Liver (tissue), 3 donors: ENCODE data around the gene CENPN.

ENCODE experiments used
- CTCF ChIP-seq: fragments of 150-350 bp; IDR thresholded peaks from 2 replicates; pipeline ENCODE4 v1.5.1; 2017; ENCODE audit warnings: improper control_type of control experiment, low read depth, low read length; ENCODE audit not compliant: missing input control
- FOXA1 ChIP-seq: IDR thresholded peaks from 2 replicates; pipeline ENCODE4 v1.6.1; 2016; ENCODE audit warnings: antibody characterized with exemption
- GABPA ChIP-seq, 2 donors: IDR thresholded peaks in 1 of 2; conservative IDR thresholded peaks in 1 of 2; 2 replicates each; pipeline ENCODE4 v1.6.1; 2016; ENCODE audit warnings: antibody characterized with exemption in 2 of 2, mild to moderate bottlenecking in 1 of 2, moderate library complexity in 1 of 2
- MAX ChIP-seq: IDR thresholded peaks from 2 replicates; pipeline ENCODE4 v1.6.1; 2016; ENCODE audit warnings: antibody characterized with exemption
- NR2F2 ChIP-seq: IDR thresholded peaks from 2 replicates; pipeline ENCODE4 v1.6.1; 2016; ENCODE audit warnings: antibody characterized with exemption
- RAD21 ChIP-seq, 2 donors: IDR thresholded peaks; 2 replicates each; pipeline ENCODE4 v1.6.1; 2016; ENCODE audit warnings: antibody characterized with exemption in 2 of 2, mild to moderate bottlenecking in 2 of 2
- SP1 ChIP-seq: IDR thresholded peaks from 2 replicates; pipeline ENCODE4 v1.6.1; 2018; ENCODE audit warnings: antibody characterized with exemption, mild to moderate bottlenecking
- TF ChIP-seq, protein P1 (sequence below): IDR thresholded peaks from 2 replicates; pipeline ENCODE4 v1.6.1; 2016; ENCODE audit warnings: antibody characterized with exemption, mild to moderate bottlenecking
- donor health status: healthy.
- donor health status: healthy.

DNA sequence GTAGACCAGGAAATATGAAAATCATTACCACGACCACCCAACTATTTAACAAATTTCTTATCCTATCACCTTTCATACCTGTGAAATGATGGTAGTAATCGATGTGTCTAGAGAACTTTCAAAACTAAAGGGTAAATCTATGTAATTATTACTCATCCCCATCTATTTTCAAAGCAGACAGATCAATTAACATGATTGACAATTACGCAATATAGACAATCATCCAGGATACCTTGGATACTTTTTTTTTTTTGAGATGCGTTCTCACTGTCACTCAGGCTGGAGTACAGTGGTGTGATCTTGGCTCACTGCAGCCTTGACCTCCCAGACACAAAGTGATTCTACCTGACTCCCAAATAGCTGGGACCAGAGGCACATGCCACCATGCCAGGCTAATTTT, 74.0 kb downstream of the CENPN start:
- TF ChIP-seq CTCF (no peak), FOXA1 (no peak), SP1 (no peak), MAX (no peak), NR2F2 (no peak), GABPA (IDR thresholded peaks at IDR 0.05 in 1 of 2, conservative IDR thresholded peaks at IDR 0.05 in 1 of 2) (no peak), RAD21 (IDR thresholded peaks at IDR 0.05) (no peak)
- TF ChIP-seq, protein P1, sequence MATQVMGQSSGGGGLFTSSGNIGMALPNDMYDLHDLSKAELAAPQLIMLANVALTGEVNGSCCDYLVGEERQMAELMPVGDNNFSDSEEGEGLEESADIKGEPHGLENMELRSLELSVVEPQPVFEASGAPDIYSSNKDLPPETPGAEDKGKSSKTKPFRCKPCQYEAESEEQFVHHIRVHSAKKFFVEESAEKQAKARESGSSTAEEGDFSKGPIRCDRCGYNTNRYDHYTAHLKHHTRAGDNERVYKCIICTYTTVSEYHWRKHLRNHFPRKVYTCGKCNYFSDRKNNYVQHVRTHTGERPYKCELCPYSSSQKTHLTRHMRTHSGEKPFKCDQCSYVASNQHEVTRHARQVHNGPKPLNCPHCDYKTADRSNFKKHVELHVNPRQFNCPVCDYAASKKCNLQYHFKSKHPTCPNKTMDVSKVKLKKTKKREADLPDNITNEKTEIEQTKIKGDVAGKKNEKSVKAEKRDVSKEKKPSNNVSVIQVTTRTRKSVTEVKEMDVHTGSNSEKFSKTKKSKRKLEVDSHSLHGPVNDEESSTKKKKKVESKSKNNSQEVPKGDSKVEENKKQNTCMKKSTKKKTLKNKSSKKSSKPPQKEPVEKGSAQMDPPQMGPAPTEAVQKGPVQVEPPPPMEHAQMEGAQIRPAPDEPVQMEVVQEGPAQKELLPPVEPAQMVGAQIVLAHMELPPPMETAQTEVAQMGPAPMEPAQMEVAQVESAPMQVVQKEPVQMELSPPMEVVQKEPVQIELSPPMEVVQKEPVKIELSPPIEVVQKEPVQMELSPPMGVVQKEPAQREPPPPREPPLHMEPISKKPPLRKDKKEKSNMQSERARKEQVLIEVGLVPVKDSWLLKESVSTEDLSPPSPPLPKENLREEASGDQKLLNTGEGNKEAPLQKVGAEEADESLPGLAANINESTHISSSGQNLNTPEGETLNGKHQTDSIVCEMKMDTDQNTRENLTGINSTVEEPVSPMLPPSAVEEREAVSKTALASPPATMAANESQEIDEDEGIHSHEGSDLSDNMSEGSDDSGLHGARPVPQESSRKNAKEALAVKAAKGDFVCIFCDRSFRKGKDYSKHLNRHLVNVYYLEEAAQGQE, result no peak
